GM21528 (cell line): ENCODE data around the gene OXSR1.
"Not testable (repeated sequence)": the region's sequence is repeated elsewhere in the genome, so short reads cannot be mapped to it uniquely, and the experiment has no call there.

Source experiments
- ATAC-seq: cut with Tn5 transposase; IDR thresholded peaks from one replicate; pipeline ENCODE4 v1.9.1; 2021; ENCODE audit warnings: mild to moderate bottlenecking, moderate library complexity; ENCODE audit not compliant: unreplicated experiment, low FRiP score

OXSR1 gene

GRCh38 chr3:38297053-38297452 is 131.7 kb downstream of the OXSR1 start:
- not testable (repeated sequence) for ATAC-seq

GRCh38 chr3:38297537-38297936 is 132.2 kb downstream of the OXSR1 start:
- no peak for ATAC-seq

- no peak for ATAC-seq
These were observed 132.8 kb downstream of the OXSR1 start for GRCh38 chr3:38297947-38298711.
